ENCODE data around the gene KCNIP1. TPM values are rescaled to one million over a fixed set of nuclear protein-coding genes. Genes with fewer than 3 reads are reported as not detected.

KCNIP1 gene
- total RNA-seq, 1 experiment from 2014 or later, result not detected

- POLR2A ChIA-PET (ENCODE audit: unreplicated experiment), result no interaction called here
- BruUV-seq (replicated peaks), result no TSS peak
- Histone ChIP-seq H3F3A (ENCODE audit: low read length, unreplicated experiment) (no peaks in the 10 kb centered on the region), H3K9ac (ENCODE audit: low read length) (no peak overlapping the region), H3K4me3 (ENCODE audit: low read length) (no peak overlapping the region), H3K27me3 (ENCODE audit: low read length) (no peaks in the 10 kb centered on the region), H3K27ac (ENCODE audit: low read length) (no peak overlapping the region), H3K79me2 (ENCODE audit: low read length) (no peaks in the 10 kb centered on the region), H3K4me2 (ENCODE audit: low read length) (no peak overlapping the region), H3K36me3 (ENCODE audit: low read depth, low read length) (no peaks in the 10 kb centered on the region), H4K20me1 (ENCODE audit: low read length) (no peaks in the 10 kb centered on the region), H2AFZ (ENCODE audit: low read length) (no peak overlapping the region), H3K9me3 (ENCODE audit: low read length) (no peaks in the 10 kb centered on the region), H3K4me1 (ENCODE audit: insufficient read depth, low read length) (no peaks in the 10 kb centered on the region), H3K9me2 (replicated peaks; ENCODE audit: low read length) (no peaks in the 10 kb centered on the region)
- CTCF ChIA-PET, result no interaction called here
- DNase-seq (no peak), ATAC-seq (no peak)
- intact Hi-C loops (cut with micrococcal nuclease), result no loop called here
- TF ChIP-seq EZH2phosphoT487 (IDR thresholded peaks at IDR 0.05; ENCODE audit: borderline replicate concordance, low read length) (no peak), EZH2 (IDR thresholded peaks at IDR 0.05; ENCODE audit: low read length, unreplicated experiment) (no peak)
- TF ChIP-seq, protein P1, sequence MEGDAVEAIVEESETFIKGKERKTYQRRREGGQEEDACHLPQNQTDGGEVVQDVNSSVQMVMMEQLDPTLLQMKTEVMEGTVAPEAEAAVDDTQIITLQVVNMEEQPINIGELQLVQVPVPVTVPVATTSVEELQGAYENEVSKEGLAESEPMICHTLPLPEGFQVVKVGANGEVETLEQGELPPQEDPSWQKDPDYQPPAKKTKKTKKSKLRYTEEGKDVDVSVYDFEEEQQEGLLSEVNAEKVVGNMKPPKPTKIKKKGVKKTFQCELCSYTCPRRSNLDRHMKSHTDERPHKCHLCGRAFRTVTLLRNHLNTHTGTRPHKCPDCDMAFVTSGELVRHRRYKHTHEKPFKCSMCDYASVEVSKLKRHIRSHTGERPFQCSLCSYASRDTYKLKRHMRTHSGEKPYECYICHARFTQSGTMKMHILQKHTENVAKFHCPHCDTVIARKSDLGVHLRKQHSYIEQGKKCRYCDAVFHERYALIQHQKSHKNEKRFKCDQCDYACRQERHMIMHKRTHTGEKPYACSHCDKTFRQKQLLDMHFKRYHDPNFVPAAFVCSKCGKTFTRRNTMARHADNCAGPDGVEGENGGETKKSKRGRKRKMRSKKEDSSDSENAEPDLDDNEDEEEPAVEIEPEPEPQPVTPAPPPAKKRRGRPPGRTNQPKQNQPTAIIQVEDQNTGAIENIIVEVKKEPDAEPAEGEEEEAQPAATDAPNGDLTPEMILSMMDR (conservative IDR thresholded peaks at IDR 0.05; ENCODE audit: low read depth, low read length), result no peak
These were observed 233.1 kb downstream of the KCNIP1 start for GRCh38 chr5:170736966-170737365.

DNA sequence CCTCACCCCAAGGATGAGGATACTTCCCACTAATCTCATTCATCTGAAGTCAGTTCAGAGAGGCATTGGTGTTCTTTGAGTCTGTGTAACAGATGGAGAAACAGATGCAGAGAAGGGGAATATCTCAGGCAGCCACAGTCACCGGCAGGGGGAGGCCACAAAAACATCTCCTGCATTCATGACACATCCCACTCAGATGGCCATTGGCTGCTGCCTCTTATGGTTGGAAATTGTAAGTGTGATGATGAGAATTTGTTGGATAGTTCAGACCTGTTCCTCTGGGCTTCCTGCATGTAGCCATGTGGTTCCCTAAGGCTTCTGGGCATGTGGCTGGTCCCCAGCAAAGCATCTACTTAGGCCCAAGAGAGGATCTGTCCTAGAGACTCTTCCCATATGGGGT is 233.8 kb downstream of the KCNIP1 start:
- no peaks in the 10 kb centered on the region for H3K27me3 ChIP-seq (ENCODE audit: low read length)
- CTCF ChIA-PET, result no interaction called here
- no peaks in the 10 kb centered on the region for H3F3A ChIP-seq (ENCODE audit: low read length, unreplicated experiment)
- TF ChIP-seq EZH2phosphoT487 (IDR thresholded peaks at IDR 0.05; ENCODE audit: borderline replicate concordance, low read length) (no peak), EZH2 (IDR thresholded peaks at IDR 0.05; ENCODE audit: low read length, unreplicated experiment) (no peak)
- TF ChIP-seq, protein P1 (conservative IDR thresholded peaks at IDR 0.05; ENCODE audit: low read depth, low read length), result peak; percentile 20; the same call in 1 of the 2 replicates
- POLR2A ChIA-PET (ENCODE audit: unreplicated experiment), result no interaction called here
- H2AFZ ChIP-seq (ENCODE audit: low read length), result no peak overlapping the region
- H3K36me3 ChIP-seq (ENCODE audit: low read depth, low read length), result no peaks in the 10 kb centered on the region
- DNase-seq (no peak), ATAC-seq (no peak)
- no peaks in the 10 kb centered on the region for H3K4me1 ChIP-seq (ENCODE audit: insufficient read depth, low read length)
- no peaks in the 10 kb centered on the region for H3K9me2 ChIP-seq (replicated peaks; ENCODE audit: low read length)
- no TSS peak for BruUV-seq (replicated peaks)
- H3K9ac ChIP-seq (ENCODE audit: low read length), result no peak overlapping the region
- intact Hi-C loops (cut with micrococcal nuclease), result no loop called here
- H3K9me3 ChIP-seq (ENCODE audit: low read length), result no peaks in the 10 kb centered on the region
- H4K20me1 ChIP-seq (ENCODE audit: low read length), result no peaks in the 10 kb centered on the region
- H3K4me2 ChIP-seq (ENCODE audit: low read length), result no peak overlapping the region
- no peaks in the 10 kb centered on the region for H3K79me2 ChIP-seq (ENCODE audit: low read length)
- H3K27ac ChIP-seq (ENCODE audit: low read length), result no peak overlapping the region
- H3K4me3 ChIP-seq (ENCODE audit: low read length), result no peak overlapping the region

DNA sequence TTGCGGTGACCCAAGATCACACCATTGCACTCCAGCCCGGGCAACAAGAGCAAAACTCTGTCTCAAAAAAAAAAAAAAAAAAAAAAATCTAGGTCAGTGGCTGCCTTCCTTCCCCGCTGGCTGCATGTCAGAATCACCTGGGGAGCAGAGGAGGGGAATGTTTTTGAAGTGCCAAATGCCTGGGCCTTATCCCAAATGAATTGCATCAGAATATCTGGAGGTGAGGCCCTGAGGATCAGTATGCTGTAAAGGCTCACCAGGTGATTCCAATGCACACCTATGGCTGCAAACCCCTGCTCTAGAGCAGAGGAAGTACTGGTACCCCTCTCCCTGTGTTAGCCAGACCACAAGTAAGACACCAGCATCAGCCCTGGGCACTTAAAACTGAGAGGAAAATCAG is 235.0 kb downstream of the KCNIP1 start:
- ATAC-seq, result no peak
- ChIA-PET POLR2A (ENCODE audit: unreplicated experiment) (no interaction called here), CTCF (no interaction called here)

More for the DNA sequence above, 235.0 kb downstream of the KCNIP1 start:
- BruUV-seq (replicated peaks), result no TSS peak
- Histone ChIP-seq H3K4me1 (ENCODE audit: insufficient read depth, low read length) (no peaks in the 10 kb centered on the region), H3K27me3 (ENCODE audit: low read length) (no peaks in the 10 kb centered on the region), H3K79me2 (ENCODE audit: low read length) (no peaks in the 10 kb centered on the region), H3K27ac (ENCODE audit: low read length) (no peak overlapping the region), H3K9me3 (ENCODE audit: low read length) (no peaks in the 10 kb centered on the region), H3K36me3 (ENCODE audit: low read depth, low read length) (no peaks in the 10 kb centered on the region), H3K9me2 (replicated peaks; ENCODE audit: low read length) (no peaks in the 10 kb centered on the region), H3F3A (ENCODE audit: low read length, unreplicated experiment) (no peaks in the 10 kb centered on the region), H2AFZ (ENCODE audit: low read length) (no peak overlapping the region), H3K4me2 (ENCODE audit: low read length) (no peak overlapping the region), H3K9ac (ENCODE audit: low read length) (no peak overlapping the region), H3K4me3 (ENCODE audit: low read length) (no peak overlapping the region), H4K20me1 (ENCODE audit: low read length) (no peaks in the 10 kb centered on the region)
- intact Hi-C loops (cut with micrococcal nuclease), result no loop called here
- no peak for DNase-seq
- TF ChIP-seq EZH2 (IDR thresholded peaks at IDR 0.05; ENCODE audit: low read length, unreplicated experiment), result no peak
- no peak for TF ChIP-seq EZH2phosphoT487 (IDR thresholded peaks at IDR 0.05; ENCODE audit: borderline replicate concordance, low read length)
- TF ChIP-seq, protein P1 (conservative IDR thresholded peaks at IDR 0.05; ENCODE audit: low read depth, low read length), result no peak

Measured in PC-3 (cell line).